GM06990 (cell line): ENCODE results near the gene ZBTB33.

Experiments used
- DNase-seq: peaks from one replicate; pipeline ENCODE4 v3.0.0-alpha.2; 2011; ENCODE audit not compliant: insufficient read length; ENCODE audit errors: extremely low read depth
- H3K27me3 ChIP-seq: replicated peaks from 2 replicates; pipeline ENCODE4 v1.6.0; 2011; ENCODE audit warnings: low read length; ENCODE audit not compliant: control insufficient read depth, insufficient read depth
- H3K36me3 ChIP-seq: 2 replicates; pipeline ENCODE4 v1.5.1; 2011; ENCODE audit warnings: low read length; ENCODE audit not compliant: control insufficient read depth, insufficient read depth
- H3K4me3 ChIP-seq: replicated peaks from 2 replicates; pipeline ENCODE4 v1.5.1; 2011; ENCODE audit warnings: low read depth, mild to moderate bottlenecking, control low read depth, low read length
- TF ChIP-seq, protein P1 (sequence below): IDR thresholded peaks from 2 replicates; pipeline ENCODE4 v1.5.1; 2011; ENCODE audit warnings: low read length, control low read depth, mild to moderate bottlenecking, inconsistent platforms; ENCODE audit not compliant: insufficient read depth, poor library complexity, severe bottlenecking

ZBTB33 gene

DNA sequence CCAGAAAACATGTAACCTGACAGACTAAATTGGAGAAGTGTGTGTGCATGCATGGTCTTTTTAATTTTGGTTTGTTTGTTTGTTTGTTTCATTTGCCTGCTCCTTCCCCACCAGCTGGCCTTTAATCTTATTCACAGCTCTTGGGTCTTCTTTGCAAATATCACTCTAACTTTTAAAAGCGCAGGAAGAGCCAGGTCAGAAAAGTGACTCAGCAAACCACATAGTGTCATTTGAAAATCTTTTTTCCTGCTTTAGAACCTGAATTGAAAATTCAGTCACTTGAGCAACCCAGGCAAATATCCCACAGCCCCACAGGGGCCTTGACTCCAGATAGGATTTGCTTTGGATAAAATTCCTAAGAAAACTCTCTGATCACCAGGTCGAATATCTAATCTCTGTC lies 56.0 kb downstream of the ZBTB33 start:
- H3K4me3 ChIP-seq = no peak overlapping the region
- H3K27me3 ChIP-seq = no peaks in the 10 kb centered on the region; the same call in 1 of the 2 replicates
- TF ChIP-seq, protein P1, sequence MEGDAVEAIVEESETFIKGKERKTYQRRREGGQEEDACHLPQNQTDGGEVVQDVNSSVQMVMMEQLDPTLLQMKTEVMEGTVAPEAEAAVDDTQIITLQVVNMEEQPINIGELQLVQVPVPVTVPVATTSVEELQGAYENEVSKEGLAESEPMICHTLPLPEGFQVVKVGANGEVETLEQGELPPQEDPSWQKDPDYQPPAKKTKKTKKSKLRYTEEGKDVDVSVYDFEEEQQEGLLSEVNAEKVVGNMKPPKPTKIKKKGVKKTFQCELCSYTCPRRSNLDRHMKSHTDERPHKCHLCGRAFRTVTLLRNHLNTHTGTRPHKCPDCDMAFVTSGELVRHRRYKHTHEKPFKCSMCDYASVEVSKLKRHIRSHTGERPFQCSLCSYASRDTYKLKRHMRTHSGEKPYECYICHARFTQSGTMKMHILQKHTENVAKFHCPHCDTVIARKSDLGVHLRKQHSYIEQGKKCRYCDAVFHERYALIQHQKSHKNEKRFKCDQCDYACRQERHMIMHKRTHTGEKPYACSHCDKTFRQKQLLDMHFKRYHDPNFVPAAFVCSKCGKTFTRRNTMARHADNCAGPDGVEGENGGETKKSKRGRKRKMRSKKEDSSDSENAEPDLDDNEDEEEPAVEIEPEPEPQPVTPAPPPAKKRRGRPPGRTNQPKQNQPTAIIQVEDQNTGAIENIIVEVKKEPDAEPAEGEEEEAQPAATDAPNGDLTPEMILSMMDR = no peak
- H3K36me3 ChIP-seq = no peaks in the 10 kb centered on the region
- DNase-seq = no peak
